ENCODE measurements around the gene RANBP9.

DNA sequence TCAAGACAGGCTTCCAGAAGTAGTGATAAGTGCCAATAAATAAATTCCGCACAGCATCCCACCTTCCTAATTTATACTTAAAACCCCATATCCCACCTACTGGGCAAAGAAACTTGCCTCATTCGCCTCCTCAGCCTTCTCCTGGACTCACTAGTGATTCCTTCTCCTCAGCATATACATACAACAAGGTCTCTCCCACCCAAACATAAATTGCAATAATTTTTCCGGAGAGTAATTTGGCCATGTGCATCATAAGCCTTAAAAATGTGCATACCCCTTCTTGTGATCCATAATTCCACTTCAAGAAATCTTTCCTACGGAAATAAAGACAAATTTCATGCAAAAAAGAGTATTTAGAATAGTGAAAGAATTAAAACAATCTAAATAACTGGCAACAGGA, 26.8 kb downstream of the RANBP9 start:
- TF ChIP-seq POLR2AphosphoS5 (IDR thresholded peaks at IDR 0.05), result no peak
- no peak for TF ChIP-seq EP300 (IDR thresholded peaks at IDR 0.05)
- TF ChIP-seq, protein P1, sequence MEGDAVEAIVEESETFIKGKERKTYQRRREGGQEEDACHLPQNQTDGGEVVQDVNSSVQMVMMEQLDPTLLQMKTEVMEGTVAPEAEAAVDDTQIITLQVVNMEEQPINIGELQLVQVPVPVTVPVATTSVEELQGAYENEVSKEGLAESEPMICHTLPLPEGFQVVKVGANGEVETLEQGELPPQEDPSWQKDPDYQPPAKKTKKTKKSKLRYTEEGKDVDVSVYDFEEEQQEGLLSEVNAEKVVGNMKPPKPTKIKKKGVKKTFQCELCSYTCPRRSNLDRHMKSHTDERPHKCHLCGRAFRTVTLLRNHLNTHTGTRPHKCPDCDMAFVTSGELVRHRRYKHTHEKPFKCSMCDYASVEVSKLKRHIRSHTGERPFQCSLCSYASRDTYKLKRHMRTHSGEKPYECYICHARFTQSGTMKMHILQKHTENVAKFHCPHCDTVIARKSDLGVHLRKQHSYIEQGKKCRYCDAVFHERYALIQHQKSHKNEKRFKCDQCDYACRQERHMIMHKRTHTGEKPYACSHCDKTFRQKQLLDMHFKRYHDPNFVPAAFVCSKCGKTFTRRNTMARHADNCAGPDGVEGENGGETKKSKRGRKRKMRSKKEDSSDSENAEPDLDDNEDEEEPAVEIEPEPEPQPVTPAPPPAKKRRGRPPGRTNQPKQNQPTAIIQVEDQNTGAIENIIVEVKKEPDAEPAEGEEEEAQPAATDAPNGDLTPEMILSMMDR (IDR thresholded peaks at IDR 0.05), result no peak
